Keratinocyte (primary cell): ENCODE data around the gene DES. TPM values are rescaled to one million over a fixed set of nuclear protein-coding genes. Genes with fewer than 3 reads are reported as not detected.

ENCODE experiments used
- DNase-seq: peaks from one replicate; pipeline ENCODE4 v3.0.0-alpha.2; 2011; ENCODE audit warnings: low read depth, missing footprints, low spot score
- FAIRE-seq: peaks from 2 replicates; lab custom pipeline; 2011; peaks lifted over from hg19 to GRCh38; lab: Jason Lieb, UNC
- H2AFZ ChIP-seq: 2 replicates; pipeline ENCODE4 v1.6.0; 2012; ENCODE audit warnings: low read length, control low read depth, inconsistent platforms; ENCODE audit not compliant: control insufficient read depth
- H3K27ac ChIP-seq: 2 replicates; pipeline ENCODE4 v1.5.1; 2011; ENCODE audit warnings: low read length; ENCODE audit not compliant: control insufficient read depth, insufficient read depth
- H3K27me3 ChIP-seq: 3 replicates; pipeline ENCODE4 v1.6.0; 2011; ENCODE audit warnings: low read length; ENCODE audit not compliant: control insufficient read depth, insufficient read depth; ENCODE audit errors: extremely low read depth
- H3K36me3 ChIP-seq, 2 experiments: 2 replicates in 1 of 2; 3 replicates in 1 of 2; pipeline ENCODE4 v1.5.1; 2011; ENCODE audit warnings: low read length in 2 of 2, mild to moderate bottlenecking in 1 of 2; ENCODE audit not compliant: control insufficient read depth in 2 of 2, insufficient read depth in 2 of 2; ENCODE audit errors: extremely low read depth in 1 of 2
- H3K4me1 ChIP-seq: 3 replicates; pipeline ENCODE4 v1.5.1; 2011; ENCODE audit warnings: low read length; ENCODE audit not compliant: control insufficient read depth, insufficient read depth; ENCODE audit errors: extremely low read depth
- H3K4me2 ChIP-seq: 3 replicates; pipeline ENCODE4 v1.6.0; 2011; ENCODE audit warnings: low read depth, low read length; ENCODE audit not compliant: control insufficient read depth, insufficient read depth; ENCODE audit errors: extremely low read depth
- H3K4me3 ChIP-seq, 3 experiments: fragments of 200-600 bp in 1 of 3; sonication (generic) in 1 of 3; 2 replicates in 2 of 3; 3 replicates in 1 of 3; pipeline ENCODE4 v1.5.1; 2011 to 2016; ENCODE audit warnings: low read length in 3 of 3, mild to moderate bottlenecking in 3 of 3, control low read depth in 2 of 3, inconsistent platforms in 1 of 3, low read depth in 1 of 3, mixed read lengths in 1 of 3, mixed run types in 1 of 3, moderate library complexity in 1 of 3; ENCODE audit not compliant: control insufficient read depth in 2 of 3, insufficient read depth in 2 of 3; ENCODE audit errors: extremely low read depth in 1 of 3
- H3K79me2 ChIP-seq: 2 replicates; pipeline ENCODE4 v1.6.0; 2012; ENCODE audit warnings: low read length; ENCODE audit not compliant: control insufficient read depth, insufficient read depth
- H3K9ac ChIP-seq: 3 replicates; pipeline ENCODE4 v1.6.0; 2011; ENCODE audit warnings: low read length; ENCODE audit not compliant: control insufficient read depth, insufficient read depth; ENCODE audit errors: extremely low read depth
- H3K9me1 ChIP-seq: 3 replicates; pipeline ENCODE4 v1.6.0; 2011; ENCODE audit warnings: low read length; ENCODE audit not compliant: control insufficient read depth, insufficient read depth; ENCODE audit errors: extremely low read depth
- H3K9me3 ChIP-seq: 2 replicates; pipeline ENCODE4 v1.5.1; 2012; ENCODE audit warnings: low read depth, low read length; ENCODE audit not compliant: control insufficient read depth
- H4K20me1 ChIP-seq: 3 replicates; pipeline ENCODE4 v1.6.0; 2011; ENCODE audit warnings: low read length; ENCODE audit not compliant: control insufficient read depth, insufficient read depth; ENCODE audit errors: extremely low read depth
- EZH2 ChIP-seq: IDR thresholded peaks from one replicate; pipeline ENCODE4 v1.6.1; 2012; ENCODE audit warnings: inconsistent platforms, mild to moderate bottlenecking, low read length, moderate library complexity
- dilution Hi-C: fragments of 300-500 bp; cut with MboI; formaldehyde crosslinking; loops from one replicate; pipeline ENCODE4 v1.7.0; 2020; ENCODE audit warnings: low sequenced_read_pairs; ENCODE audit not compliant: extremely low pct_ligation_motif_present
- polyA plus RNA-seq, 5 experiments: library from polyadenylated mRNA; depleted of rRNA in 3 of 5; stranded (reverse) in 3 of 5; stranded (forward) in 1 of 5; unstranded in 1 of 5; fragments of >200 nt; gene quantifications; 1 replicate in 1 of 5; 2 replicates in 3 of 5; 3 replicates in 1 of 5; pipeline versions ENCODE4 v1.2.1 to v1.2.3, GENCODE V29; 2011 to 2012; ENCODE audit warnings: missing spikeins in 2 of 5, low read depth in 1 of 5, low replicate concordance in 1 of 5
- TF ChIP-seq, protein P1 (sequence below), 3 experiments: IDR thresholded peaks in 1 of 3; conservative IDR thresholded peaks in 1 of 3; optimal IDR thresholded peaks in 1 of 3; 2 replicates in 2 of 3; 3 replicates in 1 of 3; pipeline versions ENCODE3 to v1.5.1; 2011; ENCODE audit warnings: low read length in 3 of 3, mild to moderate bottlenecking in 3 of 3, moderate library complexity in 2 of 3, control low read depth in 1 of 3, inconsistent platforms in 1 of 3; ENCODE audit not compliant: insufficient read depth in 2 of 3; ENCODE audit errors: extremely low read depth in 1 of 3

The DES gene
- polyA plus RNA-seq, 1 donor (not counting 4 experiments of a cell fraction or from before 2014, with no cell fraction given), result not detected

DNA sequence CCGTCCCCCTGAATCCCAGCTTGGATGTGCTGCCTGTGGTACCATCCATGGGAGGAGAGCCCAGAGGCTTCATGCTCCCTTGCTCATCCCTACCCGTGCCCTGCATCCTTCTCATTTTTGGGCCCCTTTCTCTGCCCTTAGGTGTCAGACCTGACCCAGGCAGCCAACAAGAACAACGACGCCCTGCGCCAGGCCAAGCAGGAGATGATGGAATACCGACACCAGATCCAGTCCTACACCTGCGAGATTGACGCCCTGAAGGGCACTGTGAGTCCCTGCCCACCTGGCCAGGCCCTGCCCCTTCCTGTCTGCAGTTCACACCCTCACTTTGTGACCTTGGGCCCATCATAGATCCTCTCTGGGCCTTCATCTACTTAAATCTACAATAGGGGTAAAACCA lies 2.5 kb downstream of the DES start:
- no peaks in the 10 kb centered on the region for H3K36me3 ChIP-seq
- H3K27me3 ChIP-seq, result peaks cover 40% of the 10 kb centered on the region
- DNase-seq (no peak), FAIRE-seq (no peak)
- H3K4me2 ChIP-seq, result no peak overlapping the region
- no peaks in the 10 kb centered on the region for H3K79me2 ChIP-seq
- H3K9ac ChIP-seq, result no peak overlapping the region
- H3K4me3 ChIP-seq, result no peak overlapping the region
- no peaks in the 10 kb centered on the region for H3K4me1 ChIP-seq
- TF ChIP-seq, protein P1, sequence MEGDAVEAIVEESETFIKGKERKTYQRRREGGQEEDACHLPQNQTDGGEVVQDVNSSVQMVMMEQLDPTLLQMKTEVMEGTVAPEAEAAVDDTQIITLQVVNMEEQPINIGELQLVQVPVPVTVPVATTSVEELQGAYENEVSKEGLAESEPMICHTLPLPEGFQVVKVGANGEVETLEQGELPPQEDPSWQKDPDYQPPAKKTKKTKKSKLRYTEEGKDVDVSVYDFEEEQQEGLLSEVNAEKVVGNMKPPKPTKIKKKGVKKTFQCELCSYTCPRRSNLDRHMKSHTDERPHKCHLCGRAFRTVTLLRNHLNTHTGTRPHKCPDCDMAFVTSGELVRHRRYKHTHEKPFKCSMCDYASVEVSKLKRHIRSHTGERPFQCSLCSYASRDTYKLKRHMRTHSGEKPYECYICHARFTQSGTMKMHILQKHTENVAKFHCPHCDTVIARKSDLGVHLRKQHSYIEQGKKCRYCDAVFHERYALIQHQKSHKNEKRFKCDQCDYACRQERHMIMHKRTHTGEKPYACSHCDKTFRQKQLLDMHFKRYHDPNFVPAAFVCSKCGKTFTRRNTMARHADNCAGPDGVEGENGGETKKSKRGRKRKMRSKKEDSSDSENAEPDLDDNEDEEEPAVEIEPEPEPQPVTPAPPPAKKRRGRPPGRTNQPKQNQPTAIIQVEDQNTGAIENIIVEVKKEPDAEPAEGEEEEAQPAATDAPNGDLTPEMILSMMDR (optimal IDR thresholded peaks at IDR 0.05 in 1 of 3, IDR thresholded peaks at IDR 0.05 in 1 of 3, conservative IDR thresholded peaks at IDR 0.05 in 1 of 3; ENCODE audit: extremely low read depth in 1 of 3, insufficient read depth in 2 of 3, low read length in 3 of 3), result no peak
- H3K9me3 ChIP-seq, result no peaks in the 10 kb centered on the region
- H3K27ac ChIP-seq, result no peak overlapping the region
- no peaks in the 10 kb centered on the region for H3K9me1 ChIP-seq
- H2AFZ ChIP-seq, result no peak overlapping the region
- dilution Hi-C loops, result no loop called here
- no peaks in the 10 kb centered on the region for H4K20me1 ChIP-seq

DNA sequence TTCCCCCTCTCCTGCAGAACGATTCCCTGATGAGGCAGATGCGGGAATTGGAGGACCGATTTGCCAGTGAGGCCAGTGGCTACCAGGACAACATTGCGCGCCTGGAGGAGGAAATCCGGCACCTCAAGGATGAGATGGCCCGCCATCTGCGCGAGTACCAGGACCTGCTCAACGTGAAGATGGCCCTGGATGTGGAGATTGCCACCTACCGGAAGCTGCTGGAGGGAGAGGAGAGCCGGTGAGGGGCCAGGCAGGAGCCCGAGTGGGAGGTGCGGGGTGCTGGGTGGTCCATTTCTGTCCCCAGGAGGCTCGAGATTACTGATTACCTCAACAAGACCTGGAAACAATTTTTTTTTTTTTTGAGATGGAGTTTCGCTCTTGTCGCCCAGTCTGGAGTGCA lies 3.1 kb downstream of the DES start:
- Histone ChIP-seq H3K27me3 (peaks cover 40% of the 10 kb centered on the region), H3K79me2 (no peaks in the 10 kb centered on the region), H2AFZ (no peak overlapping the region), H3K36me3 (no peaks in the 10 kb centered on the region), H3K27ac (no peak overlapping the region), H4K20me1 (no peaks in the 10 kb centered on the region), H3K9me3 (no peaks in the 10 kb centered on the region), H3K4me3 (no peak overlapping the region), H3K4me2 (no peak overlapping the region), H3K9me1 (no peaks in the 10 kb centered on the region), H3K4me1 (no peaks in the 10 kb centered on the region), H3K9ac (no peak overlapping the region)
- TF ChIP-seq, protein P1 (optimal IDR thresholded peaks at IDR 0.05 in 1 of 3, IDR thresholded peaks at IDR 0.05 in 1 of 3, conservative IDR thresholded peaks at IDR 0.05 in 1 of 3; ENCODE audit: extremely low read depth in 1 of 3, insufficient read depth in 2 of 3, low read length in 3 of 3), result no peak
- TF ChIP-seq EZH2, result no peak
- FAIRE-seq (no peak), DNase-seq (no peak)
- dilution Hi-C loops, result no loop called here
